Measurements from ENCODE around the gene RGS6.
A peak's percentile ranks its signal among the peaks of the same experiment; 100 is the strongest.

RGS6 gene

GRCh38 chr14:72466325-72466724 is 534.1 kb downstream of the RGS6 start:
- no peak for TF ChIP-seq CTCF (IDR thresholded peaks at IDR 0.05)

- TF ChIP-seq CTCF (IDR thresholded peaks at IDR 0.05) = no peak
Observed at GRCh38 chr14:72471346-72471745, 539.1 kb downstream of the RGS6 start.

- TF ChIP-seq CTCF (IDR thresholded peaks at IDR 0.05) = peak; percentile 36; the same call in 1 of the 2 replicates
Observed at GRCh38 chr14:72472845-72473244, 540.6 kb downstream of the RGS6 start.

- TF ChIP-seq CTCF (IDR thresholded peaks at IDR 0.05) = no peak
Observed at GRCh38 chr14:72476657-72477499, 544.6 kb downstream of the RGS6 start.

- TF ChIP-seq CTCF (IDR thresholded peaks at IDR 0.05) = no peak
Observed at GRCh38 chr14:72478471-72478893, 546.3 kb downstream of the RGS6 start.

GRCh38 chr14:72479461-72479931 is 547.3 kb downstream of the RGS6 start:
- TF ChIP-seq CTCF (IDR thresholded peaks at IDR 0.05) = no peak

- TF ChIP-seq CTCF (IDR thresholded peaks at IDR 0.05) = no peak
Observed at GRCh38 chr14:72480464-72481243, 548.4 kb downstream of the RGS6 start.

All from LNCAP (cell line).